Right ventricle myocardium inferior (tissue), 1 donor: ENCODE results near the gene PRSS1. TPM values are rescaled to one million over a fixed set of nuclear protein-coding genes. Genes with fewer than 3 reads are reported as not detected.
A peak's percentile ranks its signal among the peaks of the same experiment; 100 is the strongest.

Experiments
- ATAC-seq: fragments of 200-7000 bp; cut with Tn5 transposase; one replicate; pipeline ENCODE4 v1.9.1; 2020; ENCODE audit warnings: mild to moderate bottlenecking, moderate library complexity
- DNase-seq: peaks from one replicate; pipeline ENCODE4 v3.0.0; 2021; ENCODE audit errors: missing footprints
- intact Hi-C: fragments of 100-400 bp; cut with DNase I; formaldehyde crosslinking; loops from one replicate; pipeline ENCODE4 v1.11.0; 2022
- total RNA-seq: library from RNA; stranded (reverse); fragmentation: NEBNext Ultra II Directional; extraction: Animal tissue kit (Norgen Biotek cat#: 25700); gene quantifications from one replicate; pipeline ENCODE4 v1.2.1, GENCODE V29; 2021
- donor health status: DM: no; HTN: yes; CAD: no; lungs with severe emphysema.

Gene PRSS1
- total RNA-seq, 1 donor from 2014 or later = not detected

DNA sequence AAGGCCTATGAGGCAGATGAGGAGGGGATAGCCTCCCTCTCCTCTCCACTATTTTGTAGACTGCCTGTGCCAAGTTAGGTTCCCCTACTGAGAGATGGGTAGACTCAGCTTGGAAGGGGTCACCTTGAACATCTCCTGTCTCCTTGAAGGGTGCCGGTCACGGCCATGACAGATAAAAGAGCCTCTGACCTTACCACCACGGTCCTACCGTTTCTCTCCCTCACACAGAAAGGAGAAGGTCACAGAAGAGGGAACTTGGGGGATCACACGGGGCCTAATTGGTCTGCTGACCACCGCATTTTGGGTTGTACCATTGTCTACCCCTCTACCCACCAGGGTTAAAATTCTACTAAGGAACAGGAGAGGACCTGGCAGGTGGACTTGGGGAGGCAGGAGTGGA, 38.5 kb downstream of the PRSS1 start:
- DNase-seq = no peak
- intact Hi-C loops = loop anchor here (10.0 kb wide), 1 partner anchor 153 kb away; no protein-coding TSS in a partner anchor
- ATAC-seq = no peak

GRCh38 chr7:142788303-142789289, 39.3 kb downstream of the PRSS1 start:
- ATAC-seq = no peak
- intact Hi-C loops = loop anchor here (10.0 kb wide), 1 partner anchor 154 kb away; no protein-coding TSS in a partner anchor
- no peak for DNase-seq

GRCh38 chr7:142789441-142789840, 40.2 kb downstream of the PRSS1 start:
- no peak for ATAC-seq
- intact Hi-C loops = loop anchor here (10.0 kb wide), 1 partner anchor 155 kb away; no protein-coding TSS in a partner anchor
- no peak for DNase-seq

GRCh38 chr7:142790056-142790455, 40.8 kb downstream of the PRSS1 start:
- no peak for DNase-seq
- intact Hi-C loops = no loop called here
- no peak for ATAC-seq

DNA sequence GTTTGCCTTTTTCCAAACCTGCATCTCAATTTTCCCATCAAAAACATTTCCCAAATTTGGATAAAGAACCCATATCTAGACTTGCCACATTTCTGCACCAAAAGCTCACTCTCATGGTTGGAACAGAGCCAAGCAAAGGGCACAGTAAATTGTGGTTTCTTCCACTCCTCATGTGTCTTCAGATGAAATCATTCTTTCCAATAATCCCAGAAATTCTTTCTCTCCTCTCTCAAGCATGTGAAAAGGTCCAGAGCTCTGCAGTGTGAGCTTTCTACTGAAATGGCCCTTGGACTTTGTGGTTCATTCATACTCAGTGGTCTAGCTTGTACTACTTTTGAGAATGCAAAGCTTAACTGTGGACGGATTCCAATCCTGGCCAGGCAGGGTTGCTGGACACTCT, 41.3 kb downstream of the PRSS1 start:
- no peak for ATAC-seq
- intact Hi-C loops = no loop called here

GRCh38 chr7:142791502-142791901, 42.2 kb downstream of the PRSS1 start:
- DNase-seq = no peak

More for the DNA sequence above, 41.3 kb downstream of the PRSS1 start:
- DNase-seq = no peak

DNA sequence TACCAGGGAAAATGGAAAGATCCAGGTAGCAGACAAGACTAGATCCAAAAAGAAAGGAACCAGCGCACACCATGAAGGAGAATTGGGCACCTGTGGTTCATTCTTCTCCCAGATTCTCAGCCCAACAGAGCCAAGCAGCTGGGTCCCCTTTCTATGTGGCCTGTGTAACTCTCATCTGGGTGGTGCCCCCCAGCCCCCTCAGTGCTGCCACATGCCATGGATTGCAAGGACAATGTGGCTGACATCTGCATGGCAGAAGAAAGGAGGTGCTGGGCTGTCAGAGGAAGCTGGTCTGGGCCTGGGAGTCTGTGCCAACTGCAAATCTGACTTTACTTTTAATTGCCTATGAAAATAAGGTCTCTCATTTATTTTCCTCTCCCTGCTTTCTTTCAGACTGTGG, 42.9 kb downstream of the PRSS1 start:
- no peak for DNase-seq
- ATAC-seq = no peak
- intact Hi-C loops = no loop called here

More at GRCh38 chr7:142791502-142791901, 42.2 kb downstream of the PRSS1 start:
- intact Hi-C loops = no loop called here
- no peak for ATAC-seq

GRCh38 chr7:142792593-142792992, 43.3 kb downstream of the PRSS1 start:
- intact Hi-C loops = no loop called here
- ATAC-seq (no peak), DNase-seq (no peak)

DNA sequence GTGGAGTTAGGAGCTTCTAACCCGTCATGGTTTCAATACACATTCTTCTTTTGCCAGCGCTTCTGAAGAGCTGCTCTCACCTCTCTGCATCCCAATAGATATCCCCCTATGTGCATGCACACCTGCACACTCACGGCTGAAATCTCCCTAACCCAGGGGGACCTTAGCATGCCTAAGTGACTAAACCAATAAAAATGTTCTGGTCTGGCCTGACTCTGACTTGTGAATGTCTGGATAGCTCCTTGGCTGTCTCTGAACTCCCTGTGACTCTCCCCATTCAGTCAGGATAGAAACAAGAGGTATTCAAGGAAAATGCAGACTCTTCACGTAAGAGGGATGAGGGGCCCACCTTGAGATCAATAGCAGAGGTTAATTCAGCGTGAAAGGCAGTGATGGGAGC, 43.9 kb downstream of the PRSS1 start:
- intact Hi-C loops = no loop called here
- DNase-seq (no peak), ATAC-seq (no peak)

GRCh38 chr7:142795339-142795863, 46.1 kb downstream of the PRSS1 start:
- DNase-seq (no peak), ATAC-seq (no peak)
- intact Hi-C loops = no loop called here

DNA sequence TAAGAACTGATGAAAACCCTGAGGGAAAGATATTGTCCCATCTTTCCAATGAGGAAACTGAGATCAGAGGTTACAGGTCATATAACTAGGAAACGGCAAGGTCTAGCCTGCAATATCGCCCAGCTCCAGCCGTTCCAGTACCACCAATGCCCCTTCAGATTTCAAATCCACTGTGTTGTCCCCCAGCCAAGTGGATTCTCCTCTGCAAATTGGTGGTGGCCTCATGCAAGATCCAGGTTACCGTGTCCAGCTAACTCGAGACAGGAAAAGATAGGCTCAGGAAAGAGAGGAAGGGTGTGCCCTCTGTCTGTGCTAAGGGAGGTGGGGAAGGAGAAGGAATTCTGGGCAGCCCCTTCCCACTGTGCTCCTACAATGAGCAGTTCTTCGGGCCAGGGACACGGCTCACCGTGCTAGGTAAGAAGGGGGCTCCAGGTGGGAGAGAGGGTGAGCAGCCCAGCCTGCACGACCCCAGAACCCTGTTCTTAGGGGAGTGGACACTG, 46.8 kb downstream of the PRSS1 start:
- intact Hi-C loops = no loop called here
- DNase-seq (no peak), ATAC-seq (no peak)

GRCh38 chr7:142796501-142797390, 47.5 kb downstream of the PRSS1 start:
- ATAC-seq = no peak
- intact Hi-C loops = no loop called here
- no peak for DNase-seq

GRCh38 chr7:142797391-142798377, 48.4 kb downstream of the PRSS1 start:
- intact Hi-C loops = no loop called here

DNA sequence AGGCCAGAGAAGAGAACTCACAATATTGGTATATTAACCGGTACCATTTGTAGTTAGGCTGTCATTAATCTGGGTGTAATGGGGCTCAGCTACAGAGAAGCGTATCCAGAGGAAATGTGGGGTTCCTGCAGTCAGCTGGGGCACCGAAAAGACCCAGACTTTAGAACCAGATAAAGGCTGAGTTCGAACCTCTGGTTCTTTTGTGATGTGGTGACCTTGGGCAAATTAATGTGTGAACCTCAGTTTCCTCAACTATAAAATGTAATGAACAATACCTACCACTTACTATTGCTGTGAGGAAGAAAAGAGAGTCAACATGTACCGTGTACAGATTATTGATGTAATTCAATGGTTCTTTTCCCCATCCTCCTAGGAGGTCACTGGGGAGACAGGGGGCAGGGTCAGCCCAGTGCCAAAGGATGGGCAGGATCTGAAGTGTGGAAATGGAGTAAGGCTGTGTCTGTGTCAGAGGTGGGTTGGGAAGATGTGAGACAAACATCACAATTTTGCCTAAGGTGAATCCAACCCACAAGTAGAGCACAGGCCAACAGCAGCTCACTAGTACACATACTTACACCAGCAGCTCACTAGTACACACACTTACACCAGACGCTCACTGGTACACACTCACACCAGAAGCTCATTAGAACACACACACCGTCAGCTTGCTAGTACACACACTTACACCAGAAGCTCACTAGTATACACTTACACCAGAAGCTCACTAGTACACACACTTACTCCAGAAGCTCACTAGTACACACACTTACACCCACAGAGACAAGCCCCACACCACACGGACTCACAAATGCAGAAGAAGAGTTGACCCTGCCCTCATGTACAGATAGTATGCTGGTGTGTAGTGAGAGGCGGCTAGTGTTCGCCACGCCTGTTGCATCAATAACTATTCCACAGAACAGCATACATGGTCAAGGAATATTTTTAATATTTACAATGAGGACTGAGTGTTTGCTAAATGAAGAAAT, 49.5 kb downstream of the PRSS1 start:
- DNase-seq = no peak
- intact Hi-C loops = no loop called here
- no peak for ATAC-seq

More at GRCh38 chr7:142797391-142798377, 48.4 kb downstream of the PRSS1 start:
- DNase-seq (no peak), ATAC-seq (peak; percentile 15)

GRCh38 chr7:142799437-142799835, 50.2 kb downstream of the PRSS1 start:
- DNase-seq (no peak), ATAC-seq (no peak)
- intact Hi-C loops = no loop called here

GRCh38 chr7:142800088-142800487, 50.8 kb downstream of the PRSS1 start:
- intact Hi-C loops = no loop called here
- DNase-seq = no peak
- no peak for ATAC-seq
